ENCODE data around the gene MED13. TPM values are rescaled to one million over a fixed set of nuclear protein-coding genes. Genes with fewer than 3 reads are reported as not detected.

MED13 gene
- total RNA-seq, 1 donor = 68.8 TPM

DNA sequence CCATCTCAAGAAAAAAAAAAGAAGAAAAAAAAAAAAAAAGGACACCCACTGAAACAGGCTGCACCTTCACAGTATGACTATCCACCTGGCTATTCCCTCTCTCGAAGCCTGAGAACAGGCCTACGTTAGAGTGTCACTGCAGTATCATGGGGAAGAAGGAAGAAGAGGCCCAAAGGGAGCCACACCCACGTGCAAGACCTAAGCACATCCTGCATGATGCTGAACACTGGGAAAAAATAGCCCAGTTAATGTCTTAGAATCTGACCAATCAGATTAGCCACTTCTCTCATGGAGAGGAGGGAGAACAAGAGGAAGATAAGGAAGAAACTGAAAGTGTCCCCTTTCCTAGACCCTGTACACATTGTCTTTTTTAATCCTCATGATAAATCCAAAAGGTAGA is 19.5 kb upstream of the MED13 start:
- Histone ChIP-seq H3K27me3 (ENCODE audit: insufficient read depth, low read length) (peaks cover 3% of the 10 kb centered on the region), H4K20me1 (ENCODE audit: insufficient read depth, low read length) (no peaks in the 10 kb centered on the region), H3K36me3 (ENCODE audit: insufficient read depth, low read length) (no peaks in the 10 kb centered on the region), H3K4me3 (ENCODE audit: insufficient read depth, low read length) (no peak overlapping the region), H3K4me1 (ENCODE audit: insufficient read depth, low read length) (peaks cover 11% of the 10 kb centered on the region), H3K4me2 (ENCODE audit: insufficient read depth, low read length) (no peak overlapping the region), H3K27ac (ENCODE audit: low read depth, low read length) (no peak overlapping the region), H2AFZ (ENCODE audit: low read length) (no peak overlapping the region), H3K9me3 (ENCODE audit: low read depth, low read length) (no peaks in the 10 kb centered on the region), H3K79me2 (ENCODE audit: insufficient read depth, low read length) (no peaks in the 10 kb centered on the region)
- TF ChIP-seq, protein P1, sequence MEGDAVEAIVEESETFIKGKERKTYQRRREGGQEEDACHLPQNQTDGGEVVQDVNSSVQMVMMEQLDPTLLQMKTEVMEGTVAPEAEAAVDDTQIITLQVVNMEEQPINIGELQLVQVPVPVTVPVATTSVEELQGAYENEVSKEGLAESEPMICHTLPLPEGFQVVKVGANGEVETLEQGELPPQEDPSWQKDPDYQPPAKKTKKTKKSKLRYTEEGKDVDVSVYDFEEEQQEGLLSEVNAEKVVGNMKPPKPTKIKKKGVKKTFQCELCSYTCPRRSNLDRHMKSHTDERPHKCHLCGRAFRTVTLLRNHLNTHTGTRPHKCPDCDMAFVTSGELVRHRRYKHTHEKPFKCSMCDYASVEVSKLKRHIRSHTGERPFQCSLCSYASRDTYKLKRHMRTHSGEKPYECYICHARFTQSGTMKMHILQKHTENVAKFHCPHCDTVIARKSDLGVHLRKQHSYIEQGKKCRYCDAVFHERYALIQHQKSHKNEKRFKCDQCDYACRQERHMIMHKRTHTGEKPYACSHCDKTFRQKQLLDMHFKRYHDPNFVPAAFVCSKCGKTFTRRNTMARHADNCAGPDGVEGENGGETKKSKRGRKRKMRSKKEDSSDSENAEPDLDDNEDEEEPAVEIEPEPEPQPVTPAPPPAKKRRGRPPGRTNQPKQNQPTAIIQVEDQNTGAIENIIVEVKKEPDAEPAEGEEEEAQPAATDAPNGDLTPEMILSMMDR (IDR thresholded peaks at IDR 0.05; ENCODE audit: extremely low read depth, low read depth, low read length) = no peak
- DNase-seq (ENCODE audit: insufficient read length, low spot score, missing footprints) = no peak

DNA sequence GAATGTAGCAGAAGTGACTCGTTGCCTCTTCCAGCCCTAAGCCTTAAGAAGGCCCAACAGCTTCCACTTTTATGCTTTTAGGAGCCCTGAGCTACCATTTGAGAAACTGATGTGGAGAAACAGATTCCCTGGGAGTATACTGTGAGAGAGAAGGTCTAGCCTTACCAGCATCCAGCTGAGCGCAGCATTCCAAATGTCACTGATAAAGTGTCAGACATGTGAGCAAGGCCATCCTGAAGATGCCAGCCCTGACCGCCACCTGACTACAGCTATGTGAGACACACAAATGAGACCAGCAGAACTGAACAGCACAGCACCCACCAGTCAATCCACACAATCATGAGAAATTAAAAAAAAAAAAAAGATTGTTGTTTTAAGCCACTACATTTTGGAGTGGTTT is 18.6 kb upstream of the MED13 start:
- peaks cover 11% of the 10 kb centered on the region for H3K4me1 ChIP-seq (ENCODE audit: insufficient read depth, low read length)
- H3K4me2 ChIP-seq (ENCODE audit: insufficient read depth, low read length) = no peak overlapping the region
- no peaks in the 10 kb centered on the region for H4K20me1 ChIP-seq (ENCODE audit: insufficient read depth, low read length)
- DNase-seq (ENCODE audit: insufficient read length, low spot score, missing footprints) = no peak
- H3K36me3 ChIP-seq (ENCODE audit: insufficient read depth, low read length) = no peaks in the 10 kb centered on the region
- H3K79me2 ChIP-seq (ENCODE audit: insufficient read depth, low read length) = no peaks in the 10 kb centered on the region
- no peak overlapping the region for H2AFZ ChIP-seq (ENCODE audit: low read length)
- TF ChIP-seq, protein P1 (IDR thresholded peaks at IDR 0.05; ENCODE audit: extremely low read depth, low read depth, low read length) = no peak
- no peaks in the 10 kb centered on the region for H3K9me3 ChIP-seq (ENCODE audit: low read depth, low read length)
- peaks cover 3% of the 10 kb centered on the region for H3K27me3 ChIP-seq (ENCODE audit: insufficient read depth, low read length)
- H3K4me3 ChIP-seq (ENCODE audit: insufficient read depth, low read length) = no peak overlapping the region
- no peak overlapping the region for H3K27ac ChIP-seq (ENCODE audit: low read depth, low read length)

DNA sequence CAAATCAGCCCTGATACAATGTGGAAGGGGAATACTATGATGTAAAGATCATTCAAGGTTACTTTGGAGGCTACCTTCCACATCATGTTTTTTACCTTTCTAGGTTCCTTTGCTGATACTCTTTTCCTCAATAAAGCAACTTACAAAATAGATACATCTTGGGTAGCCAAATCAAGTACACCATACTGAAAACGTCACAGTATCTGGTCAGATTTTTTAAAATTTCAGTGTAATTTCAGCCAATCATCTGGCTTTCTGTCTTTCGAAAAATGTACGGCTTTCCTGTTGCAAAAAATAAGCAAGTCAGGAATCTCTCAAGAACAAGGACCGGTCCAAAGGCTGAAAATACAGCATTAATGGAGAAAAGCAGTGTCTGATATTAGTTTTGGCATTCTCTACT is 15.6 kb upstream of the MED13 start:
- no peaks in the 10 kb centered on the region for H3K79me2 ChIP-seq (ENCODE audit: insufficient read depth, low read length)

DNA sequence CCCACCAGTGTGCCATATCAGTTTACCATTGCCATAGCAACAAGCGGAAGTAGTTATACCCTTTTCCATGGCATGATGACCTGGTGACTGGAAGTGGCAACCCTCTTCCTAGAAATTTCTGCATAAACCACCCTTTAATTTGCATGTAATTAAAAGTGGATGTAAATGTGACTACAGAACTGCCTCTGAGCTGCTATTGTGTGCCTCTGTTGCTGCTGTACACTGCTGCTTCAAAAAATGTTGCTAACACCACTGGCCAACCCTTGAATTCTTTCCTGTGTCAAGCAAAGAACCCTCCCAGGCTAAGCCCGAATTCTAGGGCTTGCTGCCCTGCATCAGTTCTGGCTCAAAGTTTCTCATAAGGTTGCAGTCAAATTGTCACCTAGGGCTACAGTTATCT is 12.9 kb upstream of the MED13 start:
- no peaks in the 10 kb centered on the region for H3K79me2 ChIP-seq (ENCODE audit: insufficient read depth, low read length)
- H3K27ac ChIP-seq (ENCODE audit: low read depth, low read length) = no peak overlapping the region
- no peaks in the 10 kb centered on the region for H3K4me1 ChIP-seq (ENCODE audit: insufficient read depth, low read length)
- no peaks in the 10 kb centered on the region for H3K9me3 ChIP-seq (ENCODE audit: low read depth, low read length)
- peaks cover 9% of the 10 kb centered on the region for H3K27me3 ChIP-seq (ENCODE audit: insufficient read depth, low read length)
- no peak overlapping the region for H3K4me3 ChIP-seq (ENCODE audit: insufficient read depth, low read length)
- DNase-seq (ENCODE audit: insufficient read length, low spot score, missing footprints) = no peak
- H3K36me3 ChIP-seq (ENCODE audit: insufficient read depth, low read length) = no peaks in the 10 kb centered on the region
- no peak overlapping the region for H2AFZ ChIP-seq (ENCODE audit: low read length)
- no peaks in the 10 kb centered on the region for H4K20me1 ChIP-seq (ENCODE audit: insufficient read depth, low read length)
- H3K4me2 ChIP-seq (ENCODE audit: insufficient read depth, low read length) = no peak overlapping the region
- TF ChIP-seq, protein P1 (IDR thresholded peaks at IDR 0.05; ENCODE audit: extremely low read depth, low read depth, low read length) = no peak

More for the DNA sequence above, 15.6 kb upstream of the MED13 start:
- DNase-seq (ENCODE audit: insufficient read length, low spot score, missing footprints) = no peak
- TF ChIP-seq, protein P1 (IDR thresholded peaks at IDR 0.05; ENCODE audit: extremely low read depth, low read depth, low read length) = no peak
- H2AFZ ChIP-seq (ENCODE audit: low read length) = no peak overlapping the region
- peaks cover 5% of the 10 kb centered on the region for H3K4me1 ChIP-seq (ENCODE audit: insufficient read depth, low read length)
- H3K4me3 ChIP-seq (ENCODE audit: insufficient read depth, low read length) = no peak overlapping the region
- no peak overlapping the region for H3K4me2 ChIP-seq (ENCODE audit: insufficient read depth, low read length)
- H3K27ac ChIP-seq (ENCODE audit: low read depth, low read length) = no peak overlapping the region
- H3K36me3 ChIP-seq (ENCODE audit: insufficient read depth, low read length) = no peaks in the 10 kb centered on the region
- H3K27me3 ChIP-seq (ENCODE audit: insufficient read depth, low read length) = peaks cover 9% of the 10 kb centered on the region
- no peaks in the 10 kb centered on the region for H4K20me1 ChIP-seq (ENCODE audit: insufficient read depth, low read length)
- H3K9me3 ChIP-seq (ENCODE audit: low read depth, low read length) = no peaks in the 10 kb centered on the region

Data from osteoblast (primary cell).